Stomach smooth muscle (tissue), 2 donors: ENCODE measurements around the gene RAB7B.

Experiments
- H3K27ac ChIP-seq: one replicate; pipeline ENCODE4 v1.7.0; 2013; ENCODE audit warnings: mild to moderate bottlenecking, low read length, inconsistent platforms
- H3K27me3 ChIP-seq, 2 donors: one replicate each; pipeline ENCODE4 v1.7.0; 2013; ENCODE audit warnings: low read length in 2 of 2; ENCODE audit not compliant: insufficient read depth in 2 of 2, control insufficient read depth in 1 of 2
- H3K36me3 ChIP-seq, 2 donors: one replicate each; pipeline ENCODE4 v1.7.0; 2013; ENCODE audit warnings: low read length in 2 of 2; ENCODE audit not compliant: control insufficient read depth in 2 of 2, insufficient read depth in 2 of 2
- H3K4me1 ChIP-seq: one replicate; pipeline ENCODE4 v1.7.0; 2013; ENCODE audit warnings: low read length; ENCODE audit not compliant: control insufficient read depth, insufficient read depth
- H3K4me3 ChIP-seq, 2 donors: one replicate each; pipeline ENCODE4 v1.7.0; 2013; ENCODE audit warnings: low read length in 2 of 2
- H3K9ac ChIP-seq, 2 donors: one replicate each; pipeline ENCODE4 v1.7.0; 2013; ENCODE audit warnings: low read length in 2 of 2, mild to moderate bottlenecking in 1 of 2
- H3K9me3 ChIP-seq, 2 donors: one replicate each; pipeline ENCODE4 v1.7.0; 2013; ENCODE audit warnings: low read length in 2 of 2; ENCODE audit not compliant: control insufficient read depth in 2 of 2
- donor health status: healthy.
- donor health status: Pancreatic carcinoma.

Gene RAB7B

GRCh38 chr1:205993068-205993467, 10.1 kb downstream of the RAB7B start:
- Histone ChIP-seq H3K27me3 (no peaks in the 10 kb centered on the region), H3K27ac (no peak overlapping the region), H3K4me3 (no peak overlapping the region), H3K36me3 (peaks cover 0 to 3% of the 10 kb centered on the region in 2 donors), H3K4me1 (peaks cover 6% of the 10 kb centered on the region), H3K9me3 (no peaks in the 10 kb centered on the region), H3K9ac (no peak overlapping the region)

GRCh38 chr1:205992218-205992882, 10.8 kb downstream of the RAB7B start:
- Histone ChIP-seq H3K9ac (no peak overlapping the region), H3K4me1 (peaks cover 6% of the 10 kb centered on the region), H3K27me3 (no peaks in the 10 kb centered on the region), H3K27ac (no peak overlapping the region), H3K4me3 (no peak overlapping the region), H3K9me3 (no peaks in the 10 kb centered on the region), H3K36me3 (peaks cover 0 to 3% of the 10 kb centered on the region in 2 donors)

- peaks cover 6% of the 10 kb centered on the region for H3K4me1 ChIP-seq
- peaks cover 0 to 3% of the 10 kb centered on the region in 2 donors for H3K36me3 ChIP-seq
- no peaks in the 10 kb centered on the region for H3K9me3 ChIP-seq
- H3K27ac ChIP-seq: no peak overlapping the region
- no peaks in the 10 kb centered on the region for H3K27me3 ChIP-seq
- H3K4me3 ChIP-seq: no peak overlapping the region
- H3K9ac ChIP-seq: no peak overlapping the region
Observed at GRCh38 chr1:205991237-205991636, 12.0 kb downstream of the RAB7B start.

- H3K27ac ChIP-seq: no peak overlapping the region
- H3K9ac ChIP-seq: no peak overlapping the region
- no peaks in the 10 kb centered on the region for H3K9me3 ChIP-seq
- H3K27me3 ChIP-seq: no peaks in the 10 kb centered on the region
- H3K36me3 ChIP-seq: peaks cover 0 to 3% of the 10 kb centered on the region in 2 donors
- no peak overlapping the region for H3K4me3 ChIP-seq
- peaks cover 6% of the 10 kb centered on the region for H3K4me1 ChIP-seq
Observed at GRCh38 chr1:205990226-205990625, 13.0 kb downstream of the RAB7B start.

GRCh38 chr1:205989786-205990185, 13.4 kb downstream of the RAB7B start:
- no peaks in the 10 kb centered on the region for H3K9me3 ChIP-seq
- no peak overlapping the region for H3K9ac ChIP-seq
- peaks cover 6% of the 10 kb centered on the region for H3K4me1 ChIP-seq
- H3K36me3 ChIP-seq: peaks cover 0 to 3% of the 10 kb centered on the region in 2 donors
- no peak overlapping the region for H3K27ac ChIP-seq
- no peaks in the 10 kb centered on the region for H3K27me3 ChIP-seq
- no peak overlapping the region for H3K4me3 ChIP-seq

GRCh38 chr1:205988585-205988995, 14.6 kb downstream of the RAB7B start:
- Histone ChIP-seq H3K4me1 (peaks cover 6% of the 10 kb centered on the region), H3K4me3 (no peak overlapping the region), H3K27ac (no peak overlapping the region), H3K9me3 (no peaks in the 10 kb centered on the region), H3K9ac (no peak overlapping the region), H3K27me3 (no peaks in the 10 kb centered on the region), H3K36me3 (peaks cover 0 to 5% of the 10 kb centered on the region in 2 donors)

GRCh38 chr1:205986861-205987260, 16.3 kb downstream of the RAB7B start:
- Histone ChIP-seq H3K9ac (no peak overlapping the region), H3K4me3 (no peak overlapping the region), H3K36me3 (peaks cover 0 to 5% of the 10 kb centered on the region in 2 donors), H3K9me3 (no peaks in the 10 kb centered on the region), H3K4me1 (peaks cover 6% of the 10 kb centered on the region), H3K27ac (no peak overlapping the region), H3K27me3 (no peaks in the 10 kb centered on the region)

GRCh38 chr1:205986292-205986691, 16.9 kb downstream of the RAB7B start:
- Histone ChIP-seq H3K4me1 (peaks cover 6% of the 10 kb centered on the region), H3K27ac (no peak overlapping the region), H3K27me3 (no peaks in the 10 kb centered on the region), H3K9me3 (no peaks in the 10 kb centered on the region), H3K4me3 (no peak overlapping the region), H3K36me3 (peaks cover 0 to 2% of the 10 kb centered on the region in 2 donors), H3K9ac (no peak overlapping the region)

GRCh38 chr1:205985330-205986005, 17.7 kb downstream of the RAB7B start:
- Histone ChIP-seq H3K4me1 (peaks cover 6% of the 10 kb centered on the region), H3K27me3 (no peaks in the 10 kb centered on the region), H3K36me3 (peaks cover 0 to 2% of the 10 kb centered on the region in 2 donors), H3K27ac (no peak overlapping the region), H3K9me3 (no peaks in the 10 kb centered on the region), H3K9ac (no peak overlapping the region), H3K4me3 (no peak overlapping the region)

- Histone ChIP-seq H3K27me3 (no peaks in the 10 kb centered on the region), H3K36me3 (peaks cover 0 to 2% of the 10 kb centered on the region in 2 donors), H3K4me1 (peaks cover 6% of the 10 kb centered on the region), H3K9ac (peak overlapping the region in 1 of 2 donors; percentile 29), H3K9me3 (no peaks in the 10 kb centered on the region), H3K4me3 (no peak overlapping the region), H3K27ac (no peak overlapping the region)
Observed at GRCh38 chr1:205983925-205984725, 19.1 kb downstream of the RAB7B start.
